GM12878 (cell line): Measurements from ENCODE around the gene RICTOR.

ENCODE experiments used
- ATF7 ChIP-seq: fragments of 450-650 bp; IDR thresholded peaks from 2 replicates; pipeline ENCODE4 v1.6.1; 2016; ENCODE audit warnings: low read depth, mild to moderate bottlenecking
- CTCF ChIP-seq, 3 experiments: IDR thresholded peaks in 2 of 3; conservative IDR thresholded peaks in 1 of 3; 2 replicates each; pipeline ENCODE4 v1.5.1; 2011; ENCODE audit warnings: low read depth in 3 of 3, low read length in 3 of 3, mild to moderate bottlenecking in 3 of 3, control low read depth in 2 of 3, moderate library complexity in 2 of 3, inconsistent platforms in 1 of 3, mixed read lengths in 1 of 3; ENCODE audit not compliant: control insufficient read depth in 2 of 3, insufficient read depth in 1 of 3; ENCODE audit errors: extremely low read depth in 1 of 3
- EP300 ChIP-seq, 2 experiments: fragments of 150-350 bp in 1 of 2; IDR thresholded peaks; 2 replicates each; pipeline ENCODE4 v1.6.1; 2011 to 2012; ENCODE audit warnings: low read depth in 2 of 2, low read length in 2 of 2, borderline replicate concordance in 1 of 2, improper control_type of control experiment in 1 of 2, inconsistent platforms in 1 of 2; ENCODE audit not compliant: control insufficient read depth in 1 of 2
- GABPA ChIP-seq: IDR thresholded peaks from 2 replicates; pipeline ENCODE4 v1.6.1; 2014; ENCODE audit warnings: antibody characterized with exemption, low read depth, mild to moderate bottlenecking, inconsistent platforms
- POLR2AphosphoS5 ChIP-seq: IDR thresholded peaks from 2 replicates; pipeline ENCODE4 v1.6.1; 2011; ENCODE audit warnings: mild to moderate bottlenecking, low read length, inconsistent platforms
- RAD21 ChIP-seq: IDR thresholded peaks from 2 replicates; pipeline ENCODE4 v1.6.1; 2011; ENCODE audit warnings: mild to moderate bottlenecking, low read depth, low read length, moderate library complexity; ENCODE audit not compliant: insufficient read depth
- USF2 ChIP-seq: IDR thresholded peaks from 2 replicates; pipeline ENCODE4 v1.6.1; 2011; ENCODE audit warnings: low read depth, low read length, improper control_type of control experiment, borderline replicate concordance

- TF ChIP-seq RAD21, result no peak
- no peak for TF ChIP-seq USF2
- TF ChIP-seq GABPA, result no peak
- TF ChIP-seq CTCF (IDR thresholded peaks at IDR 0.05 in 2 of 3, conservative IDR thresholded peaks at IDR 0.05 in 1 of 3; ENCODE audit: control insufficient read depth in 2 of 3, extremely low read depth in 1 of 3, insufficient read depth in 1 of 3, low read depth in 3 of 3, low read length in 3 of 3), result no peak
- TF ChIP-seq EP300 (IDR thresholded peaks at IDR 0.05; ENCODE audit: borderline replicate concordance in 1 of 2, control insufficient read depth in 1 of 2, low read depth in 2 of 2, low read length in 2 of 2), result no peak
- no peak for TF ChIP-seq ATF7
- no peak for TF ChIP-seq POLR2AphosphoS5
These were observed 88.2 kb downstream of the RICTOR start for GRCh38 chr5:38985909-38986452.
